Esophagus muscularis mucosa (tissue), 4 donors: ENCODE results near the gene AP3B2.

Experiments
- EP300 ChIP-seq: sonication (generic); formaldehyde crosslinking; IDR thresholded peaks from one replicate; pipeline ENCODE4 v1.6.1; 2017; ENCODE audit warnings: antibody characterized with exemption
- POLR2A ChIP-seq: fragments of 450-650 bp; IDR thresholded peaks from one replicate; pipeline ENCODE4 v1.6.1; 2017; ENCODE audit warnings: antibody characterized with exemption, moderate library complexity, mild to moderate bottlenecking, low read depth
- POLR2AphosphoS5 ChIP-seq, 2 donors: sonication (generic); formaldehyde crosslinking; IDR thresholded peaks; one replicate each; pipeline ENCODE4 v1.6.1; 2017; ENCODE audit warnings: antibody characterized with exemption in 2 of 2
- TF ChIP-seq, protein P1 (sequence below), 3 experiments: fragments of 200-600 bp in 2 of 3; fragments of 450-650 bp in 1 of 3; sonication (generic) in 2 of 3; IDR thresholded peaks; one replicate each; pipeline ENCODE4 v1.5.1; 2017 to 2019; ENCODE audit warnings: antibody characterized with exemption in 3 of 3, mild to moderate bottlenecking in 2 of 3, moderate library complexity in 1 of 3

- TF ChIP-seq, protein P1, sequence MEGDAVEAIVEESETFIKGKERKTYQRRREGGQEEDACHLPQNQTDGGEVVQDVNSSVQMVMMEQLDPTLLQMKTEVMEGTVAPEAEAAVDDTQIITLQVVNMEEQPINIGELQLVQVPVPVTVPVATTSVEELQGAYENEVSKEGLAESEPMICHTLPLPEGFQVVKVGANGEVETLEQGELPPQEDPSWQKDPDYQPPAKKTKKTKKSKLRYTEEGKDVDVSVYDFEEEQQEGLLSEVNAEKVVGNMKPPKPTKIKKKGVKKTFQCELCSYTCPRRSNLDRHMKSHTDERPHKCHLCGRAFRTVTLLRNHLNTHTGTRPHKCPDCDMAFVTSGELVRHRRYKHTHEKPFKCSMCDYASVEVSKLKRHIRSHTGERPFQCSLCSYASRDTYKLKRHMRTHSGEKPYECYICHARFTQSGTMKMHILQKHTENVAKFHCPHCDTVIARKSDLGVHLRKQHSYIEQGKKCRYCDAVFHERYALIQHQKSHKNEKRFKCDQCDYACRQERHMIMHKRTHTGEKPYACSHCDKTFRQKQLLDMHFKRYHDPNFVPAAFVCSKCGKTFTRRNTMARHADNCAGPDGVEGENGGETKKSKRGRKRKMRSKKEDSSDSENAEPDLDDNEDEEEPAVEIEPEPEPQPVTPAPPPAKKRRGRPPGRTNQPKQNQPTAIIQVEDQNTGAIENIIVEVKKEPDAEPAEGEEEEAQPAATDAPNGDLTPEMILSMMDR (IDR thresholded peaks at IDR 0.05) = no peak
- TF ChIP-seq POLR2AphosphoS5 (IDR thresholded peaks at IDR 0.05) (no peak), POLR2A (no peak), EP300 (no peak)
Measured at GRCh38 chr15:82739086-82739485, 29.4 kb upstream of the AP3B2 start.
